Fibroblast of skin of scalp (primary cell): Measurements from ENCODE around the gene TMEM132A.
"Not testable (repeated sequence)": the region's sequence is repeated elsewhere in the genome, so short reads cannot be mapped to it uniquely, and the experiment has no call there.

Experiments used
- DNase-seq: peaks from one replicate; pipeline ENCODE4 v3.0.0-alpha.2; 2013

Gene TMEM132A

GRCh38 chr11:60905047-60905446 is 19.2 kb upstream of the TMEM132A start:
- no peak for DNase-seq

- no peak for DNase-seq
These were observed 18.6 kb upstream of the TMEM132A start for GRCh38 chr11:60905551-60906113.

- peak; percentile 96 for DNase-seq
These were observed 17.9 kb upstream of the TMEM132A start, which contains the start of gene PRPF19 for GRCh38 chr11:60906132-60906972. Gene PRPF19, minus strand, starts transcription at chr11:60906585. Its CDS starts 203 bp downstream, at chr11:60906382.

GRCh38 chr11:60908803-60909202 is 15.5 kb upstream of the TMEM132A start:
- DNase-seq: no peak

- DNase-seq: not testable (repeated sequence)
These were observed 14.5 kb upstream of the TMEM132A start for GRCh38 chr11:60909680-60910280.

GRCh38 chr11:60910281-60910687 is 14.0 kb upstream of the TMEM132A start:
- no peak for DNase-seq

GRCh38 chr11:60910711-60911380 is 13.4 kb upstream of the TMEM132A start:
- no peak for DNase-seq

- DNase-seq: no peak
These were observed 11.9 kb upstream of the TMEM132A start for GRCh38 chr11:60912223-60912850.

GRCh38 chr11:60912851-60913528 is 11.3 kb upstream of the TMEM132A start:
- DNase-seq: no peak

GRCh38 chr11:60913793-60914632 is 10.2 kb upstream of the TMEM132A start, which contains the start of gene TMEM109:
Gene TMEM109, plus strand, starts transcription at chr11:60914158. Its CDS starts 5,536 bp downstream, at chr11:60919694.
- DNase-seq: peak; percentile 90

- DNase-seq: no peak
These were observed 9.5 kb upstream of the TMEM132A start for GRCh38 chr11:60914633-60915247.

GRCh38 chr11:60915248-60915914 is 8.9 kb upstream of the TMEM132A start:
- peak; percentile 64 for DNase-seq

GRCh38 chr11:60916669-60917206 is 7.5 kb upstream of the TMEM132A start:
- DNase-seq: no peak

- DNase-seq: no peak
These were observed 7.0 kb upstream of the TMEM132A start for GRCh38 chr11:60917267-60917666.

GRCh38 chr11:60918251-60918938 is 5.9 kb upstream of the TMEM132A start:
- DNase-seq: no peak

GRCh38 chr11:60918939-60919265 is 5.4 kb upstream of the TMEM132A start:
- peak; percentile 49 for DNase-seq

GRCh38 chr11:60919320-60919719 is 4.9 kb upstream of the TMEM132A start:
- no peak for DNase-seq

GRCh38 chr11:60919956-60920355 is 4.3 kb upstream of the TMEM132A start:
- no peak for DNase-seq

- DNase-seq: no peak
These were observed 3.0 kb upstream of the TMEM132A start for GRCh38 chr11:60921259-60921658.
